K562 (cell line): ENCODE results near the gene TFE3. TPM values are rescaled to one million over a fixed set of nuclear protein-coding genes. Genes with fewer than 3 reads are reported as not detected.
A peak's percentile ranks its signal among the peaks of the same experiment; 100 is the strongest.

Experiments
- BRD4 ChIP-seq: fragments of 200-600 bp; sonication (generic); IDR thresholded peaks from 2 replicates; pipeline ENCODE4 v1.6.1; 2017; ENCODE audit warnings: inconsistent platforms
- CBFB ChIP-seq: sonication (generic); formaldehyde crosslinking; IDR thresholded peaks from 2 replicates; pipeline ENCODE4 v1.4.0; 2020; ENCODE audit warnings: mild to moderate bottlenecking, missing genetic modification reagents
- CTBP1 ChIP-seq: fragments of 450-650 bp; IDR thresholded peaks from 2 replicates; pipeline ENCODE4 v1.6.1; 2016; ENCODE audit warnings: borderline replicate concordance
- CTCF ChIP-seq, 3 experiments: IDR thresholded peaks in 2 of 3; conservative IDR thresholded peaks in 1 of 3; 2 replicates each; pipeline ENCODE4 v1.5.1; 2011 to 2012; ENCODE audit warnings: low read length in 3 of 3, mild to moderate bottlenecking in 3 of 3, control low read depth in 2 of 3, improper control_type of control experiment in 1 of 3, inconsistent platforms in 1 of 3, low read depth in 1 of 3, mixed read lengths in 1 of 3, moderate library complexity in 1 of 3; ENCODE audit not compliant: insufficient read depth in 2 of 3
- FIP1L1 ChIP-seq: fragments of 200-400 bp; formaldehyde crosslinking; IDR thresholded peaks from 2 replicates; pipeline ENCODE4 v1.6.1; 2018; ENCODE audit warnings: mild to moderate bottlenecking, low read depth, low read length; ENCODE audit not compliant: poor library complexity, severe bottlenecking
- FOXK1 ChIP-seq: sonication (generic); formaldehyde crosslinking; IDR thresholded peaks from 2 replicates; pipeline ENCODE4 v1.8.0; 2022; ENCODE audit warnings: missing genetic modification reagents, mild to moderate bottlenecking, borderline replicate concordance
- FOXK2 ChIP-seq, 2 experiments: fragments of 450-650 bp; IDR thresholded peaks in 1 of 2; conservative IDR thresholded peaks in 1 of 2; 2 replicates each; pipeline ENCODE4 v1.6.1; 2016; ENCODE audit warnings: low read depth in 2 of 2, mild to moderate bottlenecking in 1 of 2
- GATAD2B ChIP-seq: fragments of 450-650 bp; IDR thresholded peaks from 2 replicates; pipeline ENCODE4 v1.6.1; 2017; ENCODE audit warnings: mild to moderate bottlenecking, borderline replicate concordance
- HOXB6 ChIP-seq: fragments of 250-450 bp; sonication (Bioruptor Pico); IDR thresholded peaks from 2 replicates; pipeline ENCODE4 v1.5.1; 2022; ENCODE audit warnings: mild to moderate bottlenecking, borderline replicate concordance
- MAFF ChIP-seq: IDR thresholded peaks from 2 replicates; pipeline ENCODE4 v1.6.1; 2012; ENCODE audit warnings: low read length, improper control_type of control experiment
- MTA2 ChIP-seq: fragments of 450-650 bp; IDR thresholded peaks from 2 replicates; pipeline ENCODE4 v1.6.1; 2016; ENCODE audit warnings: low read depth
- SPI1 ChIP-seq: IDR thresholded peaks from 2 replicates; pipeline ENCODE4 v1.6.1; 2011; ENCODE audit warnings: low read depth, low read length, control low read depth, borderline replicate concordance
- TEAD1 ChIP-seq, 2 experiments: fragments of 450-650 bp in 1 of 2; sonication (generic) in 1 of 2; formaldehyde crosslinking; IDR thresholded peaks; 2 replicates each; pipeline versions ENCODE4 v1.4.0 to v1.8.0; 2020 to 2022; ENCODE audit warnings: mild to moderate bottlenecking in 2 of 2, missing genetic modification reagents in 1 of 2
- THRA ChIP-seq: fragments of 450-650 bp; IDR thresholded peaks from 2 replicates; pipeline ENCODE4 v1.6.1; 2017; ENCODE audit warnings: mild to moderate bottlenecking, moderate library complexity
- ZC3H4 ChIP-seq: sonication (generic); formaldehyde crosslinking; IDR thresholded peaks from 2 replicates; pipeline ENCODE4 v1.9.0; 2021; ENCODE audit warnings: missing genetic modification reagents, borderline replicate concordance
- ZFP30 ChIP-seq: fragments of 250-450 bp; sonication (Bioruptor Pico); IDR thresholded peaks from 2 replicates; pipeline ENCODE4 v1.8.0; 2022; ENCODE audit warnings: moderate library complexity, mild to moderate bottlenecking, inconsistent platforms, borderline replicate concordance
- ZNF280A ChIP-seq: fragments of 450-650 bp; IDR thresholded peaks from 2 replicates; pipeline ENCODE4 v1.6.1; 2018; ENCODE audit warnings: mild to moderate bottlenecking, low read depth; ENCODE audit not compliant: partially characterized antibody
- ZNF639 ChIP-seq, 2 experiments: fragments of 200-800 bp in 1 of 2; sonication (Bioruptor generic) in 1 of 2; sonication (generic) in 1 of 2; formaldehyde crosslinking in 1 of 2; IDR thresholded peaks in 1 of 2; conservative IDR thresholded peaks in 1 of 2; 2 replicates each; pipeline versions ENCODE4 v1.5.0 to v1.6.1; 2016 to 2020; ENCODE audit warnings: missing compliant biosample characterization in 1 of 2, missing genetic modification characterization in 1 of 2, missing genetic modification reagents in 1 of 2
- ZNF77 ChIP-seq: fragments of 250-450 bp; sonication (Bioruptor Pico); IDR thresholded peaks from 2 replicates; pipeline ENCODE4 v1.5.0; 2020
- ZNF778 ChIP-seq: fragments of 450-650 bp; formaldehyde crosslinking; IDR thresholded peaks from 2 replicates; pipeline ENCODE4 v1.4.0; 2020; ENCODE audit warnings: mild to moderate bottlenecking, moderate library complexity
- polyA plus RNA-seq, 8 experiments: library from polyadenylated mRNA; depleted of rRNA in 4 of 8; stranded (reverse) in 5 of 8; unstranded in 3 of 8; fragments of >200 nt; fragmentation: Nextera tagmentation in 2 of 8; fragmentation: Illumina TruSeq in 1 of 8; extraction: Ambion mirVana in 2 of 8; extraction: Trizol in 1 of 8; gene quantifications; 2 replicates each; pipeline versions ENCODE4 v1.2.1 to v1.2.3, GENCODE V29; 2011 to 2014; ENCODE audit warnings: inconsistent platforms in 1 of 8, missing spikeins in 1 of 8
- total RNA-seq, 7 experiments: library from RNA; depleted of rRNA in 6 of 7; stranded (reverse); fragments of >200 nt in 6 of 7; fragmentation: Illumina TruSeq in 2 of 7; extraction: Trizol in 2 of 7; gene quantifications; 2 replicates each; pipeline versions ENCODE4 v1.2.1 to v1.2.3, GENCODE V29; 2011 to 2021; ENCODE audit warnings: low replicate concordance in 1 of 7

The TFE3 gene
- total and polyA plus RNA-seq, 9 of the 15 experiments (the other 6 are each of a cell fraction or from before 2014, with no cell fraction given) = 1.9 to 20.3 (median 11.9) TPM

- TF ChIP-seq ZFP30 (CRISPR knock-in tag) (no peak), CTBP1 (peak; percentile 37; the same call in 1 of the 2 replicates), MTA2 (0 out of 2 replicates have a peak, but pooled peaks have one; percentile 17), ZC3H4 (CRISPR knock-in tag) (no peak), ZNF639 (CRISPR knock-in tag; conservative IDR thresholded peaks at IDR 0.05 in 1 of 2, IDR thresholded peaks at IDR 0.05 in 1 of 2) (peak in 1 of 2 experiments; percentile 39; a peak in 1 of 4 replicates), CTCF (IDR thresholded peaks at IDR 0.05 in 2 of 3, conservative IDR thresholded peaks at IDR 0.05 in 1 of 3; ENCODE audit: insufficient read depth in 2 of 3, low read depth in 1 of 3, low read length in 3 of 3) (peak; percentile 21 to 52 (median 51); a peak in 4 of 6 replicates), ZNF77 (CRISPR knock-in tag) (no peak), FOXK1 (CRISPR knock-in tag) (no peak), ZNF280A (no peak), ZNF778 (CRISPR knock-in tag) (no peak), THRA (no peak), CBFB (CRISPR knock-in tag) (no peak), FOXK2 (conservative IDR thresholded peaks at IDR 0.05 in 1 of 2, IDR thresholded peaks at IDR 0.05 in 1 of 2; ENCODE audit: low read depth in 2 of 2) (0 out of 4 replicates have a peak, but pooled peaks of 1 of the 2 experiments have one; percentile 42), FIP1L1 (no peak), MAFF (peak; percentile 99), BRD4 (no peak), SPI1 (no peak), GATAD2B (peak; percentile 28; the same call in 1 of the 2 replicates), HOXB6 (CRISPR knock-in tag) (no peak), TEAD1 (CRISPR knock-in tag; IDR thresholded peaks at IDR 0.05) (no peak; a peak in 1 of 4 replicates)
Observed at GRCh38 chrX:49039598-49040375, 3.4 kb downstream of the TFE3 start (continued).
